COLO668 (cell line): ENCODE data around the gene VASH1.

Source experiments
- DNase-seq: peaks from one replicate; lab custom pipeline; 2025; ENCODE audit not compliant: unreplicated experiment; lab: John Stamatoyannopoulos, UW

VASH1 gene

GRCh38 chr14:76770521-76771436 lies 9.5 kb downstream of the VASH1 start:
- DNase-seq: no peak

GRCh38 chr14:76771437-76771980 lies 10.2 kb downstream of the VASH1 start:
- DNase-seq: no peak

GRCh38 chr14:76772300-76773187 lies 11.3 kb downstream of the VASH1 start:
- no peak for DNase-seq

GRCh38 chr14:76773188-76773885 lies 12.1 kb downstream of the VASH1 start:
- peak; percentile 44 for DNase-seq

GRCh38 chr14:76773956-76774820 lies 12.9 kb downstream of the VASH1 start:
- DNase-seq: no peak

- DNase-seq: no peak
These were observed 13.8 kb downstream of the VASH1 start for GRCh38 chr14:76774821-76775694.

- DNase-seq: no peak
These were observed 14.6 kb downstream of the VASH1 start for GRCh38 chr14:76775695-76776427.

GRCh38 chr14:76776428-76777251 lies 15.4 kb downstream of the VASH1 start:
- DNase-seq: peak; percentile 29

- no peak for DNase-seq
These were observed 16.5 kb downstream of the VASH1 start for GRCh38 chr14:76777721-76778120.

GRCh38 chr14:76778546-76779215 lies 17.4 kb downstream of the VASH1 start:
- no peak for DNase-seq

GRCh38 chr14:76779221-76780057 lies 18.2 kb downstream of the VASH1 start:
- DNase-seq: no peak

GRCh38 chr14:76780058-76780345 lies 18.7 kb downstream of the VASH1 start:
- DNase-seq: no peak

GRCh38 chr14:76780360-76780759 lies 19.1 kb downstream of the VASH1 start:
- DNase-seq: no peak

- DNase-seq: no peak
These were observed 19.8 kb downstream of the VASH1 start for GRCh38 chr14:76780875-76781647.

GRCh38 chr14:76781648-76782051 lies 20.4 kb downstream of the VASH1 start:
- no peak for DNase-seq
